GM12878 (cell line): ENCODE measurements around the gene RGN. TPM values are rescaled to one million over a fixed set of nuclear protein-coding genes. Genes with fewer than 3 reads are reported as not detected.

Experiments
- ATAC-seq: fragments of 200-7000 bp; cut with Tn5 transposase; 3 replicates; pipeline ENCODE4 v1.9.1; 2020; ENCODE audit warnings: mild to moderate bottlenecking, moderate library complexity
- BruUV-seq: library from RNA; stranded (reverse); fragments of 400-500 nt; replicated peaks from 2 replicates; lab custom pipeline; 2021; lab: Mats Ljungman, UMichigan
- CTCF ChIA-PET: fragments of 300-600 bp; sonication (Branson Sonifier 250); formaldehyde crosslinking; extraction: SDS; loops from one replicate; lab custom pipeline; 2021; ENCODE audit warnings: inconsistent platforms; lab: Yijun Ruan, JAX
- POLR2A ChIA-PET: fragments of 350-600 bp; formaldehyde crosslinking; extraction: SDS; loops from one replicate; lab custom pipeline; 2021; ENCODE audit warnings: inconsistent platforms; lab: Charles Lee
- RAD21 ChIA-PET: fragments of 300-600 bp; sonication (Branson Sonifier 250); formaldehyde crosslinking; loops from one replicate; lab custom pipeline; 2023; ENCODE audit warnings: antibody characterized with exemption; ENCODE audit not compliant: unreplicated experiment; lab: Charles Lee
- SMC1A ChIA-PET: fragments of 300-600 bp; sonication (Branson Sonifier 250); formaldehyde crosslinking; loops from one replicate; lab custom pipeline; 2023; ENCODE audit not compliant: unreplicated experiment, uncharacterized antibody; lab: Charles Lee
- DNase-seq: peaks from one replicate; pipeline ENCODE4 v3.0.0-alpha.2; 2011; ENCODE audit warnings: low read depth, low spot score
- FAIRE-seq: peaks from 3 replicates; lab custom pipeline; 2011; peaks lifted over from hg19 to GRCh38; lab: Jason Lieb, UNC
- H2AFZ ChIP-seq: 2 replicates; pipeline ENCODE4 v1.6.0; 2011; ENCODE audit warnings: low read depth, low read length, control low read depth; ENCODE audit not compliant: control insufficient read depth
- H3K27ac ChIP-seq: 2 replicates; pipeline ENCODE4 v1.5.1; 2011; ENCODE audit warnings: control low read depth; ENCODE audit not compliant: control insufficient read depth, insufficient read depth
- H3K27me3 ChIP-seq, 2 experiments: replicated peaks in 1 of 2; 2 replicates each; pipeline versions ENCODE4 v1.6.0 to v1.6.1; 2011; ENCODE audit warnings: low read length in 1 of 2; ENCODE audit not compliant: control insufficient read depth in 2 of 2, insufficient read depth in 2 of 2
- H3K36me3 ChIP-seq, 2 experiments: 2 replicates each; pipeline ENCODE4 v1.5.1; 2011; ENCODE audit warnings: low read length in 1 of 2; ENCODE audit not compliant: control insufficient read depth in 2 of 2, insufficient read depth in 2 of 2
- H3K4me1 ChIP-seq: 2 replicates; pipeline ENCODE4 v1.6.1; 2011; ENCODE audit warnings: mild to moderate bottlenecking, low read length, moderate library complexity, mixed read lengths; ENCODE audit not compliant: control insufficient read depth, insufficient read depth
- H3K4me2 ChIP-seq: 2 replicates; pipeline ENCODE4 v1.6.0; 2011; ENCODE audit warnings: control low read depth; ENCODE audit not compliant: control insufficient read depth, insufficient read depth
- H3K4me3 ChIP-seq: fragments of 200-600 bp; sonication (generic); 2 replicates; pipeline ENCODE4 v1.5.1; 2016
- H3K79me2 ChIP-seq: 2 replicates; pipeline ENCODE4 v1.6.0; 2011; ENCODE audit warnings: low read length; ENCODE audit not compliant: control insufficient read depth, insufficient read depth
- H3K9ac ChIP-seq: 2 replicates; pipeline ENCODE4 v1.8.0; 2011; ENCODE audit warnings: low read length, control low read depth, mixed read lengths; ENCODE audit not compliant: control insufficient read depth, insufficient read depth
- H3K9me3 ChIP-seq: replicated peaks from 3 replicates; pipeline ENCODE4 v1.5.1; 2011; ENCODE audit warnings: mild to moderate bottlenecking, low read length; ENCODE audit not compliant: control insufficient read depth, insufficient read depth
- H4K20me1 ChIP-seq: 2 replicates; pipeline ENCODE4 v1.6.0; 2011; ENCODE audit not compliant: control insufficient read depth, insufficient read depth
- CBX5 ChIP-seq: sonication (generic); IDR thresholded peaks from 2 replicates; pipeline ENCODE4 v1.6.1; 2016; ENCODE audit warnings: low read depth, moderate library complexity, mild to moderate bottlenecking, inconsistent platforms
- FOXM1 ChIP-seq: IDR thresholded peaks from 2 replicates; pipeline ENCODE4 v1.6.1; 2012; ENCODE audit warnings: low read depth, mild to moderate bottlenecking, inconsistent platforms, low read length, moderate library complexity
- IRF4 ChIP-seq: IDR thresholded peaks from 2 replicates; pipeline ENCODE4 v1.6.1; 2011; ENCODE audit warnings: low read depth, low read length
- KDM1A ChIP-seq: fragments of 200-600 bp; sonication (generic); IDR thresholded peaks from 2 replicates; pipeline ENCODE4 v1.6.1; 2016; ENCODE audit warnings: borderline replicate concordance
- RCOR1 ChIP-seq: conservative IDR thresholded peaks from 2 replicates; pipeline ENCODE4 v1.6.1; 2012; ENCODE audit warnings: low read depth, low read length, improper control_type of control experiment
- WGBS: methylation state at CpG from one replicate; pipeline ENCODE4 v1.1.6; 2016; ENCODE audit warnings: low lambda C conversion rate; ENCODE audit not compliant: insufficient replicate concordance, insufficient coverage; ENCODE audit errors: missing lambda C conversion rate; 5-methylcytosine and 5-hydroxymethylcytosine counted together
- in situ Hi-C: fragments of 300-500 bp; cut with MboI; formaldehyde crosslinking; loops from 9 replicates; pipeline ENCODE4 v1.14.3; 2018; ENCODE audit warnings: mixed read lengths
- intact Hi-C: fragments of 100-400 bp; cut with micrococcal nuclease; formaldehyde crosslinking; loops from one replicate; pipeline ENCODE4 v1.14.2; 2022; ENCODE audit not compliant: unreplicated experiment
- polyA plus RNA-seq, 11 experiments: library from polyadenylated mRNA; depleted of rRNA in 4 of 11; unstranded in 6 of 11; stranded (reverse) in 5 of 11; fragments of >200 nt; fragmentation: Nextera tagmentation in 4 of 11; fragmentation: Illumina TruSeq in 1 of 11; extraction: Ambion mirVana in 4 of 11; extraction: Trizol in 1 of 11; gene quantifications; 1 replicate in 1 of 11; 2 replicates in 10 of 11; pipeline versions ENCODE4 v1.2.1 to v1.2.3, GENCODE V29; 2011 to 2016; ENCODE audit warnings: inconsistent platforms in 2 of 11, missing spikeins in 2 of 11, low read depth in 1 of 11
- total RNA-seq, 4 experiments: library from RNA; depleted of rRNA in 3 of 4; stranded (reverse); fragments of >200 nt in 3 of 4; fragmentation: Illumina TruSeq in 1 of 4; extraction: Trizol in 1 of 4; gene quantifications; 2 replicates each; pipeline versions ENCODE4 v1.2.1 to v1.2.3, GENCODE V29; 2013 to 2021
- TF ChIP-seq, protein P1 (sequence below): fragments of 450-650 bp; formaldehyde crosslinking; IDR thresholded peaks from 2 replicates; pipeline ENCODE4 v1.4.0; 2022; ENCODE audit warnings: mild to moderate bottlenecking, moderate library complexity

Gene RGN
- total and polyA plus RNA-seq, 10 of the 15 experiments (the other 5 are each of a cell fraction or from before 2014, with no cell fraction given) = 0.15 TPM; not detected in 9

DNA sequence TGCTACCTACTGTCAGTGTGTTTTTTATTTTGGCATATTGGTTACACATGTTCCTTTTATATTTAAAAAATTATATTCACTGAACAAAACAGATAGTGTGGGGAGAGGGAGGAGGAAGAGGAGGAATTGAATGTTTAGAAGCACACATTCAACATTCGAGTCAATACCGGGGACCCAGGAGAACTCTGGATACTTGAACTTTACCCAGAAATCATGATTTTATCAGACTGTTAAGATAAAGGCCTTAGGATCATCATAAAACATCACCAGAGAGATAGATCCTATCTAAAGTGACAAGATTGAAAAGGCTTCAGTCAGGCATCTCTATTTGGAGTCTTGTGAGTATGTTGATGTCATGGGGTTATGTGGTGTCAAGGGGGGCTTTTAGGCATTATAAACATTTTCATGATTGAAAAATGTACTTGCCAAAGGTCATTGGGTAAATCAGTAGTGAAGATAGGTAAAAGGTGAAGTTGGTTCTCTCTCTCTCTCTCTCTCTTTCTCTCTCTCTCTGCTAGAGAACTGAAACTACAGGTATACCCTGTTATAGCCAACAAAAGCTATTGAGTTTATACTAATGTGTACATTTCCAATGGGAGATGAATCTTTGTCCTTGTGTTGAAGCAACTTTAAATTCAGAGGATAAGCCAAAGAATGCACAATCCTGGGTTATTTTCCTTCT is 16.9 kb upstream of the RGN start (continued):
- TF ChIP-seq FOXM1 (no peak), RCOR1 (no peak), CBX5 (no peak)

DNA sequence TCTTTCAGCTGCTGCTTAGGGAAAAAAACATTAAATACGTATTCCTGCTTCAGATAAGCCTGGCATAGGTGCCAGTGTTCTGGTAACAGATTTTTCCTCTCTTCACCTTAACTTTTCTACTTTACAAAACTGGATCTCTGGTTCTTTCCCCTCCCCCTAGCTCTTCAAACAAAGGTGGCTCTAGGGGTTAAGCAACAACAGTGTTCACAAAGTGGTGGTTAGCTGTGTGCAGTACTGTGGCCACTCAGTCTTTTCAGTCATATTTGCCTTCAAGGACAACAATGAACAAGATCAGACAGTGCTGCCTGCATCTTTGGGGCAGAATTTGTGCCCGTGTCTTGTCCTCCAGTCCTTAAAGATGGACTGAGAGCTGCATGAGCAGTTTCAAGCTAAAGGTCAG is 15.1 kb upstream of the RGN start:
- Histone ChIP-seq H2AFZ (no peak overlapping the region), H4K20me1 (no peaks in the 10 kb centered on the region), H3K9ac (no peak overlapping the region), H3K79me2 (no peaks in the 10 kb centered on the region), H3K4me3 (no peak overlapping the region), H3K9me3 (no peaks in the 10 kb centered on the region), H3K27me3 (no peaks in the 10 kb centered on the region; a peak in 1 of 4 replicates), H3K4me2 (no peak overlapping the region), H3K27ac (no peak overlapping the region), H3K4me1 (no peaks in the 10 kb centered on the region), H3K36me3 (no peaks in the 10 kb centered on the region)
- FAIRE-seq = no peak
- POLR2A ChIA-PET = no interaction called here
- BruUV-seq = no TSS peak
- intact Hi-C loops = no loop called here
- DNase-seq = no peak
- RAD21 ChIA-PET = interaction anchor here (1.1 kb wide), 1 partner anchor 28 kb away, joined by 3 read pairs; no protein-coding TSS in a partner anchor
- SMC1A ChIA-PET = interaction anchor here (0.9 kb wide), 1 partner anchor 9 kb away, joined by 3 read pairs; no protein-coding TSS in a partner anchor
- TF ChIP-seq IRF4 (no peak), KDM1A (no peak)
- TF ChIP-seq, protein P1, sequence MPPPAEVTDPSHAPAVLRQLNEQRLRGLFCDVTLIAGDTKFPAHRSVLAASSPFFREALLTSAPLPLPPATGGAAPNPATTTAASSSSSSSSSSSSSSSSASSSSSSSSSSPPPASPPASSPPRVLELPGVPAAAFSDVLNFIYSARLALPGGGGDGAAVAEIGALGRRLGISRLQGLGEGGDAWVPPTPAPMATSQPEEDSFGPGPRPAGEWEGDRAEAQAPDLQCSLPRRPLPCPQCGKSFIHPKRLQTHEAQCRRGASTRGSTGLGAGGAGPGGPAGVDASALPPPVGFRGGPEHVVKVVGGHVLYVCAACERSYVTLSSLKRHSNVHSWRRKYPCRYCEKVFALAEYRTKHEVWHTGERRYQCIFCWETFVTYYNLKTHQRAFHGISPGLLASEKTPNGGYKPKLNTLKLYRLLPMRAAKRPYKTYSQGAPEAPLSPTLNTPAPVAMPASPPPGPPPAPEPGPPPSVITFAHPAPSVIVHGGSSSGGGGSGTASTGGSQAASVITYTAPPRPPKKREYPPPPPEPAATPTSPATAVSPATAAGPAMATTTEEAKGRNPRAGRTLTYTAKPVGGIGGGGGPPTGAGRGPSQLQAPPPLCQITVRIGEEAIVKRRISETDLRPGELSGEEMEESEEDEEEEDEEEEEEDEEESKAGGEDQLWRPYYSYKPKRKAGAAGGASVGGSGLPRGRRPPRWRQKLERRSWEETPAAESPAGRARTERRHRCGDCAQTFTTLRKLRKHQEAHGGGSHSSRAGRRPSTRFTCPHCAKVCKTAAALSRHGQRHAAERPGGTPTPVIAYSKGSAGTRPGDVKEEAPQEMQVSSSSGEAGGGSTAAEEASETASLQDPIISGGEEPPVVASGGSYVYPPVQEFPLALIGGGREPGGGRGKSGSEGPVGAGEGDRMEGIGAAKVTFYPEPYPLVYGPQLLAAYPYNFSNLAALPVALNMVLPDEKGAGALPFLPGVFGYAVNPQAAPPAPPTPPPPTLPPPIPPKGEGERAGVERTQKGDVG = no peak
- CTCF ChIA-PET = no interaction called here
- no peak for ATAC-seq
- WGBS = 0% methylated on average over 2 of the region's 2 CpGs
- in situ Hi-C loops = no loop called here
